ENCODE measurements around the gene PLRG1.

GRCh38 chr4:154588198-154588597 is 38.0 kb upstream of the PLRG1 start:
- TF ChIP-seq, protein P1, sequence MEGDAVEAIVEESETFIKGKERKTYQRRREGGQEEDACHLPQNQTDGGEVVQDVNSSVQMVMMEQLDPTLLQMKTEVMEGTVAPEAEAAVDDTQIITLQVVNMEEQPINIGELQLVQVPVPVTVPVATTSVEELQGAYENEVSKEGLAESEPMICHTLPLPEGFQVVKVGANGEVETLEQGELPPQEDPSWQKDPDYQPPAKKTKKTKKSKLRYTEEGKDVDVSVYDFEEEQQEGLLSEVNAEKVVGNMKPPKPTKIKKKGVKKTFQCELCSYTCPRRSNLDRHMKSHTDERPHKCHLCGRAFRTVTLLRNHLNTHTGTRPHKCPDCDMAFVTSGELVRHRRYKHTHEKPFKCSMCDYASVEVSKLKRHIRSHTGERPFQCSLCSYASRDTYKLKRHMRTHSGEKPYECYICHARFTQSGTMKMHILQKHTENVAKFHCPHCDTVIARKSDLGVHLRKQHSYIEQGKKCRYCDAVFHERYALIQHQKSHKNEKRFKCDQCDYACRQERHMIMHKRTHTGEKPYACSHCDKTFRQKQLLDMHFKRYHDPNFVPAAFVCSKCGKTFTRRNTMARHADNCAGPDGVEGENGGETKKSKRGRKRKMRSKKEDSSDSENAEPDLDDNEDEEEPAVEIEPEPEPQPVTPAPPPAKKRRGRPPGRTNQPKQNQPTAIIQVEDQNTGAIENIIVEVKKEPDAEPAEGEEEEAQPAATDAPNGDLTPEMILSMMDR (IDR thresholded peaks at IDR 0.05) = no peak
- TF ChIP-seq POLR2A (IDR thresholded peaks at IDR 0.05) = no peak
- no peak for TF ChIP-seq POLR2AphosphoS5 (IDR thresholded peaks at IDR 0.05)
- no peak for TF ChIP-seq EP300 (IDR thresholded peaks at IDR 0.05)
